H1 (cell line): ENCODE measurements around the gene TBX15. TPM values are rescaled to one million over a fixed set of nuclear protein-coding genes. Genes with fewer than 3 reads are reported as not detected.

Experiments used
- CTCF ChIA-PET: fragments of 300-600 bp; sonication (Branson Sonifier 250); formaldehyde crosslinking; loops from one replicate; lab custom pipeline; 2021; ENCODE audit not compliant: partially characterized antibody; lab: Charles Lee
- POLR2A ChIA-PET: fragments of 300-600 bp; sonication (Branson Sonifier 250); formaldehyde crosslinking; loops from one replicate; lab custom pipeline; 2021; ENCODE audit warnings: inconsistent platforms; ENCODE audit not compliant: partially characterized antibody; lab: Charles Lee
- DNase-seq, 2 experiments: peaks; one replicate each; pipeline versions ENCODE4 v3.0.0 to v3.0.0-alpha.2; 2010 to 2022; ENCODE audit warnings: low spot score in 2 of 2, low read depth in 1 of 2, mixed read lengths in 1 of 2
- FAIRE-seq: peaks from 2 replicates; lab custom pipeline; 2011; peaks lifted over from hg19 to GRCh38; lab: Jason Lieb, UNC
- H2AFZ ChIP-seq: 2 replicates; pipeline ENCODE4 v1.8.1; 2012; ENCODE audit warnings: low read length, inconsistent platforms
- H2AK5ac ChIP-seq: 2 replicates; pipeline ENCODE4 v1.6.1; 2013; ENCODE audit warnings: low read depth, low read length
- H2BK120ac ChIP-seq: replicated peaks from 2 replicates; pipeline ENCODE3; 2013; ENCODE audit warnings: low read depth, low read length, inconsistent platforms
- H2BK12ac ChIP-seq: 2 replicates; pipeline ENCODE4 v1.6.1; 2013; ENCODE audit warnings: low read depth, low read length
- H2BK15ac ChIP-seq: 2 replicates; pipeline ENCODE4 v1.6.1; 2013; ENCODE audit warnings: low read length
- H2BK20ac ChIP-seq: 2 replicates; pipeline ENCODE4 v1.6.1; 2013; ENCODE audit warnings: low read length
- H2BK5ac ChIP-seq: 2 replicates; pipeline ENCODE4 v1.6.1; 2013; ENCODE audit warnings: low read depth, low read length
- H3K14ac ChIP-seq: 2 replicates; pipeline ENCODE4 v1.6.1; 2013; ENCODE audit warnings: inconsistent platforms; ENCODE audit not compliant: insufficient read length
- H3K18ac ChIP-seq: 2 replicates; pipeline ENCODE4 v1.6.1; 2013; ENCODE audit warnings: low read length; ENCODE audit errors: extremely low read depth
- H3K23ac ChIP-seq: 2 replicates; pipeline ENCODE4 v1.6.1; 2013; ENCODE audit warnings: inconsistent platforms; ENCODE audit not compliant: insufficient read length
- H3K23me2 ChIP-seq: 2 replicates; pipeline ENCODE4 v1.6.1; 2013; ENCODE audit warnings: low read depth, low read length
- H3K27ac ChIP-seq: 2 replicates; pipeline ENCODE4 v1.6.1; 2011; ENCODE audit warnings: low read depth, low read length, inconsistent platforms
- H3K27me3 ChIP-seq, 4 experiments: replicated peaks in 1 of 4; 1 replicate in 1 of 4; 2 replicates in 3 of 4; pipeline versions ENCODE4 v1.6.1 to v1.8.1; 2011 to 2013; ENCODE audit warnings: low read length in 3 of 4, mild to moderate bottlenecking in 3 of 4, inconsistent platforms in 2 of 4, mixed read lengths in 2 of 4, moderate library complexity in 1 of 4; ENCODE audit not compliant: control insufficient read depth in 3 of 4, insufficient read depth in 3 of 4; ENCODE audit errors: extremely low read depth in 1 of 4
- H3K36me3 ChIP-seq, 4 experiments: 2 replicates each; pipeline versions ENCODE4 v1.6.1 to v1.8.1; 2011 to 2013; ENCODE audit warnings: mild to moderate bottlenecking in 4 of 4, low read length in 3 of 4, moderate library complexity in 2 of 4, control low read depth in 1 of 4, inconsistent platforms in 1 of 4; ENCODE audit not compliant: insufficient read depth in 4 of 4, control insufficient read depth in 2 of 4
- H3K4ac ChIP-seq: replicated peaks from 2 replicates; pipeline ENCODE3; 2013; ENCODE audit warnings: low read length, low read depth, mixed read lengths, inconsistent platforms; ENCODE audit not compliant: insufficient read length
- H3K4me1 ChIP-seq, 4 experiments: replicated peaks in 1 of 4; 1 replicate in 1 of 4; 2 replicates in 3 of 4; pipeline versions ENCODE4 v1.6.1 to v1.8.1; 2011 to 2013; ENCODE audit warnings: low read length in 3 of 4, inconsistent platforms in 2 of 4, mixed read lengths in 1 of 4; ENCODE audit not compliant: insufficient read depth in 4 of 4, control insufficient read depth in 3 of 4
- H3K4me2 ChIP-seq, 2 experiments: 2 replicates each; pipeline versions ENCODE4 v1.6.1 to v1.8.1; 2011 to 2013; ENCODE audit warnings: low read depth in 2 of 2, low read length in 2 of 2, control low read depth in 1 of 2, inconsistent platforms in 1 of 2, mild to moderate bottlenecking in 1 of 2; ENCODE audit not compliant: insufficient read depth in 1 of 2
- H3K4me3 ChIP-seq, 4 experiments: fragments of 200-600, 300-600 bp in 1 of 4; sonication (generic), shearing (Covaris generic), sonication (Bioruptor Twin) in 1 of 4; 2 replicates each; pipeline versions ENCODE4 v1.5.1 to v1.8.1; 2011 to 2016; ENCODE audit warnings: low read length in 4 of 4, low read depth in 3 of 4, control low read depth in 2 of 4, inconsistent platforms in 2 of 4, mild to moderate bottlenecking in 2 of 4, mixed read lengths in 1 of 4, moderate library complexity in 1 of 4; ENCODE audit not compliant: insufficient read depth in 2 of 4; ENCODE audit errors: extremely low read depth in 1 of 4
- H3K56ac ChIP-seq: replicated peaks from 2 replicates; pipeline ENCODE3; 2013; ENCODE audit warnings: low read depth, mild to moderate bottlenecking, mixed read lengths, low read length, inconsistent platforms; ENCODE audit not compliant: insufficient read length
- H3K79me1 ChIP-seq: 2 replicates; pipeline ENCODE4 v1.6.1; 2013; ENCODE audit warnings: low read depth, low read length, control low read depth
- H3K79me2 ChIP-seq, 2 experiments: 2 replicates each; pipeline versions ENCODE4 v1.6.1 to v1.8.1; 2012 to 2013; ENCODE audit warnings: low read length in 2 of 2, mild to moderate bottlenecking in 2 of 2, inconsistent platforms in 1 of 2; ENCODE audit not compliant: insufficient read depth in 2 of 2, control insufficient read depth in 1 of 2
- H3K9ac ChIP-seq, 4 experiments: replicated peaks in 1 of 4; 1 replicate in 1 of 4; 2 replicates in 3 of 4; pipeline versions ENCODE4 v1.6.1 to v1.8.1; 2011 to 2013; ENCODE audit warnings: low read depth in 3 of 4, low read length in 3 of 4, control low read depth in 2 of 4, mild to moderate bottlenecking in 2 of 4, moderate library complexity in 2 of 4, inconsistent platforms in 1 of 4; ENCODE audit errors: extremely low read depth in 1 of 4
- H3K9me3 ChIP-seq, 2 experiments: 2 replicates each; pipeline versions ENCODE4 v1.6.1 to v1.8.1; 2012 to 2013; ENCODE audit warnings: mild to moderate bottlenecking in 2 of 2, moderate library complexity in 2 of 2, control low read depth in 1 of 2, inconsistent platforms in 1 of 2, low read depth in 1 of 2, low read length in 1 of 2, mixed read lengths in 1 of 2; ENCODE audit not compliant: insufficient read depth in 2 of 2
- H4K20me1 ChIP-seq, 2 experiments: replicated peaks in 1 of 2; 2 replicates each; pipeline versions ENCODE3 to v1.8.1; 2011 to 2013; ENCODE audit warnings: inconsistent platforms in 2 of 2, low read length in 2 of 2, mild to moderate bottlenecking in 1 of 2; ENCODE audit not compliant: insufficient read depth in 2 of 2, control insufficient read depth in 1 of 2
- H4K5ac ChIP-seq: 2 replicates; pipeline ENCODE4 v1.6.1; 2013; ENCODE audit warnings: low read length, low read depth, mixed read lengths, inconsistent platforms; ENCODE audit not compliant: insufficient read length
- H4K8ac ChIP-seq: 2 replicates; pipeline ENCODE4 v1.8.0; 2013; ENCODE audit warnings: mild to moderate bottlenecking, moderate library complexity, low read length, inconsistent platforms; ENCODE audit not compliant: insufficient read depth; ENCODE audit errors: extremely low read depth
- H4K91ac ChIP-seq: replicated peaks from 2 replicates; pipeline ENCODE3; 2013; ENCODE audit warnings: low read length, mixed read lengths, inconsistent platforms; ENCODE audit not compliant: insufficient read length
- ASH2L ChIP-seq: fragments of 200-600, 300-600 bp; sonication (generic); IDR thresholded peaks from one replicate; pipeline ENCODE4 v1.7.1; 2017; ENCODE audit warnings: low read length
- BACH1 ChIP-seq: IDR thresholded peaks from 2 replicates; pipeline ENCODE4 v1.6.1; 2012; ENCODE audit warnings: low read length, improper control_type of control experiment
- CHD2 ChIP-seq: IDR thresholded peaks from 2 replicates; pipeline ENCODE4 v1.6.1; 2012; ENCODE audit warnings: low read length, improper control_type of control experiment
- EZH2 ChIP-seq: fragments of 200-600 bp; sonication (generic); IDR thresholded peaks from 2 replicates; pipeline ENCODE4 v1.7.1; 2012; ENCODE audit warnings: low read depth, mild to moderate bottlenecking, moderate library complexity, low read length, inconsistent platforms; ENCODE audit not compliant: severe bottlenecking
- KDM1A ChIP-seq: fragments of 200-600, 300-600 bp; sonication (generic); IDR thresholded peaks from 2 replicates; pipeline ENCODE4 v1.7.1; 2016; ENCODE audit warnings: mild to moderate bottlenecking, low read length, borderline replicate concordance
- KDM4A ChIP-seq: IDR thresholded peaks from one replicate; pipeline ENCODE4 v1.7.1; 2012; ENCODE audit warnings: low read depth, mild to moderate bottlenecking, moderate library complexity, low read length, inconsistent platforms; ENCODE audit not compliant: severe bottlenecking
- NANOG ChIP-seq: IDR thresholded peaks from 2 replicates; pipeline ENCODE4 v1.6.1; 2011; ENCODE audit warnings: low read length, low read depth, mild to moderate bottlenecking, inconsistent platforms; ENCODE audit not compliant: insufficient read depth, poor library complexity, severe bottlenecking
- TEAD4 ChIP-seq: IDR thresholded peaks from 2 replicates; pipeline ENCODE4 v1.6.1; 2012; ENCODE audit warnings: low read depth, low read length, inconsistent platforms, mixed read lengths
- WGBS, 2 experiments: shearing (Covaris generic) in 1 of 2; methylation state at CpG; one replicate each; pipeline versions ENCODE4 v1.1.6 to v1.1.7; 2013 to 2015; ENCODE audit warnings: low lambda C conversion rate in 2 of 2, mixed read lengths in 2 of 2, inconsistent platforms in 1 of 2, low coverage in 1 of 2, missing lambda C conversion rate in 1 of 2; ENCODE audit not compliant: insufficient replicate concordance in 2 of 2, insufficient coverage in 1 of 2, insufficient read length in 1 of 2; ENCODE audit errors: extremely low coverage in 1 of 2, missing lambda C conversion rate in 1 of 2; 5-methylcytosine and 5-hydroxymethylcytosine counted together
- polyA plus RNA-seq, 7 experiments: library from polyadenylated mRNA; depleted of rRNA in 3 of 7; stranded (reverse) in 5 of 7; unstranded in 2 of 7; fragments of >200 nt in 5 of 7; fragments of 200-250 nt in 2 of 7; gene quantifications; 1 replicate in 5 of 7; 2 replicates in 1 of 7; 4 replicates in 1 of 7; pipeline versions ENCODE4 v1.2.1 to v1.2.3, GENCODE V29; 2011 to 2013; ENCODE audit warnings: missing spikeins in 2 of 7, mixed read lengths in 2 of 7
- total RNA-seq: library from RNA; stranded (reverse); fragmentation: NEBNext Ultra II Directional; extraction: Animal tissue kit (Norgen Biotek cat#: 25700); gene quantifications from 2 replicates; pipeline ENCODE4 v1.2.1, GENCODE V29; 2021
- TF ChIP-seq, protein P1 (sequence below): IDR thresholded peaks from 2 replicates; pipeline ENCODE4 v1.6.1; 2012; ENCODE audit warnings: inconsistent platforms
- TF ChIP-seq, protein P2 (sequence below): IDR thresholded peaks from 2 replicates; pipeline ENCODE4 v1.6.1; 2012; ENCODE audit warnings: inconsistent platforms

The TBX15 gene
- total and polyA plus RNA-seq, 2 of the 8 experiments (the other 6 are each of a cell fraction or from before 2014, with no cell fraction given), result 0.14 to 0.24 TPM

- WGBS, 2 experiments, result 3% methylated on average over 50 of the region's 59 CpGs; no CpG with 5 or more reads in 1 of the 2 experiments
- H3K4me2 ChIP-seq, result peak overlapping the region; percentile 74 to 79
- POLR2A ChIA-PET, result interaction anchor here (1.0 to 1.3 kb wide), 3 partner anchors 13 to 26 kb away, joined by 4 to 5 read pairs (median 4); no protein-coding TSS in a partner anchor
- TF ChIP-seq NANOG, result no peak
- peak; percentile 92 for TF ChIP-seq EZH2
- TF ChIP-seq KDM4A, result peak; percentile 87
- peak; percentile 73 for TF ChIP-seq ASH2L
- TF ChIP-seq, protein P1, sequence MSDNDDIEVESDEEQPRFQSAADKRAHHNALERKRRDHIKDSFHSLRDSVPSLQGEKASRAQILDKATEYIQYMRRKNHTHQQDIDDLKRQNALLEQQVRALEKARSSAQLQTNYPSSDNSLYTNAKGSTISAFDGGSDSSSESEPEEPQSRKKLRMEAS, result peak; percentile 94
- peak; percentile 82 for TF ChIP-seq CHD2
- TF ChIP-seq BACH1, result no peak
- no peak for TF ChIP-seq KDM1A
- TF ChIP-seq, protein P2, sequence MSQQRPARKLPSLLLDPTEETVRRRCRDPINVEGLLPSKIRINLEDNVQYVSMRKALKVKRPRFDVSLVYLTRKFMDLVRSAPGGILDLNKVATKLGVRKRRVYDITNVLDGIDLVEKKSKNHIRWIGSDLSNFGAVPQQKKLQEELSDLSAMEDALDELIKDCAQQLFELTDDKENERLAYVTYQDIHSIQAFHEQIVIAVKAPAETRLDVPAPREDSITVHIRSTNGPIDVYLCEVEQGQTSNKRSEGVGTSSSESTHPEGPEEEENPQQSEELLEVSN, result peak; percentile 92
- no peak for TF ChIP-seq TEAD4
Measured at GRCh38 chr1:118979754-118980575, 8.2 kb downstream of the TBX15 start.

More at GRCh38 chr1:118979754-118980575, 8.2 kb downstream of the TBX15 start:
- no peak overlapping the region for H2AK5ac ChIP-seq
- no peaks in the 10 kb centered on the region for H3K36me3 ChIP-seq
- H3K23me2 ChIP-seq, result peaks cover 5% of the 10 kb centered on the region; the same call in 1 of the 2 replicates
- peaks cover 2 to 7% (median 4%) of the 10 kb centered on the region in 4 experiments for H3K4me1 ChIP-seq
- H3K9me3 ChIP-seq, result peaks cover 0 to 3% of the 10 kb centered on the region in 2 experiments; a peak in 1 of 4 replicates
- no peak overlapping the region for H2BK15ac ChIP-seq
- no peak overlapping the region for H2BK120ac ChIP-seq
- DNase-seq (peak in 1 of 2 experiments; percentile 70), FAIRE-seq (no peak)
- H3K56ac ChIP-seq, result no peak overlapping the region
- peaks cover 67 to 81% (median 75%) of the 10 kb centered on the region in 4 experiments for H3K27me3 ChIP-seq
- no peak overlapping the region for H3K27ac ChIP-seq
- H3K14ac ChIP-seq, result no peak overlapping the region
- H3K4ac ChIP-seq, result no peak overlapping the region
- no peak overlapping the region for H4K91ac ChIP-seq
- no peaks in the 10 kb centered on the region for H3K79me1 ChIP-seq
- H2BK5ac ChIP-seq, result no peak overlapping the region
- CTCF ChIA-PET, result interaction anchor here (1.7 to 2.4 kb wide), 3 partner anchors 26 to 295 kb away, joined by 3 to 9 read pairs (median 4); no protein-coding TSS in a partner anchor
- H3K79me2 ChIP-seq, result no peaks in the 10 kb centered on the region
- peaks cover 2 to 12% of the 10 kb centered on the region in 2 experiments for H4K20me1 ChIP-seq
- no peak overlapping the region for H4K8ac ChIP-seq
- H3K4me3 ChIP-seq, result peak overlapping the region; percentile 23 to 58 (median 33); a peak in 6 of 8 replicates
- H2BK12ac ChIP-seq, result no peak overlapping the region
- H2BK20ac ChIP-seq, result peak overlapping the region; percentile 68; the same call in 1 of the 2 replicates
- H3K23ac ChIP-seq, result no peak overlapping the region
- H2AFZ ChIP-seq, result no peak overlapping the region
- no peak overlapping the region for H3K9ac ChIP-seq
- H4K5ac ChIP-seq, result no peak overlapping the region
- no peak overlapping the region for H3K18ac ChIP-seq
